Measurements from ENCODE around the gene BFSP1.

The BFSP1 gene

GRCh38 chr20:17470973-17471372 is 60.2 kb downstream of the BFSP1 start:
- DNase-seq (ENCODE audit: low read depth in 1 of 2, low spot score in 1 of 2), result no peak
- no peak overlapping the region for H3K4me3 ChIP-seq (replicated peaks; ENCODE audit: insufficient read depth, low read length)
- H3K27me3 ChIP-seq (ENCODE audit: insufficient read depth, poor library complexity, severe bottlenecking), result no peaks in the 10 kb centered on the region
- TF ChIP-seq GABPA (IDR thresholded peaks at IDR 0.05; ENCODE audit: low read depth) (no peak), SPI1 (IDR thresholded peaks at IDR 0.05; ENCODE audit: borderline replicate concordance, low read depth) (no peak), POLR2AphosphoS5 (IDR thresholded peaks at IDR 0.05; ENCODE audit: low read depth) (no peak), REST (IDR thresholded peaks at IDR 0.05; ENCODE audit: insufficient replicate concordance, low read depth) (no peak), CTCF (IDR thresholded peaks at IDR 0.05; ENCODE audit: insufficient read depth, low read length) (no peak)
- no peak overlapping the region for H3K27ac ChIP-seq (replicated peaks)

GRCh38 chr20:17470521-17470920 is 60.7 kb downstream of the BFSP1 start:
- TF ChIP-seq POLR2AphosphoS5 (IDR thresholded peaks at IDR 0.05; ENCODE audit: low read depth) (no peak), CTCF (IDR thresholded peaks at IDR 0.05; ENCODE audit: insufficient read depth, low read length) (no peak), SPI1 (IDR thresholded peaks at IDR 0.05; ENCODE audit: borderline replicate concordance, low read depth) (no peak), GABPA (IDR thresholded peaks at IDR 0.05; ENCODE audit: low read depth) (no peak), REST (IDR thresholded peaks at IDR 0.05; ENCODE audit: insufficient replicate concordance, low read depth) (no peak)
- H3K27me3 ChIP-seq (ENCODE audit: insufficient read depth, poor library complexity, severe bottlenecking), result no peaks in the 10 kb centered on the region

GRCh38 chr20:17469246-17470030 is 61.7 kb downstream of the BFSP1 start:
- no peak overlapping the region for H3K4me3 ChIP-seq (replicated peaks; ENCODE audit: insufficient read depth, low read length)
- H3K27me3 ChIP-seq (ENCODE audit: insufficient read depth, poor library complexity, severe bottlenecking), result no peaks in the 10 kb centered on the region
- no peak for DNase-seq (ENCODE audit: low read depth in 1 of 2, low spot score in 1 of 2)
- TF ChIP-seq REST (IDR thresholded peaks at IDR 0.05; ENCODE audit: insufficient replicate concordance, low read depth) (no peak), GABPA (IDR thresholded peaks at IDR 0.05; ENCODE audit: low read depth) (no peak), SPI1 (IDR thresholded peaks at IDR 0.05; ENCODE audit: borderline replicate concordance, low read depth) (no peak), CTCF (IDR thresholded peaks at IDR 0.05; ENCODE audit: insufficient read depth, low read length) (no peak), POLR2AphosphoS5 (IDR thresholded peaks at IDR 0.05; ENCODE audit: low read depth) (no peak)
- H3K27ac ChIP-seq (replicated peaks), result no peak overlapping the region

More at GRCh38 chr20:17470521-17470920, 60.7 kb downstream of the BFSP1 start:
- Histone ChIP-seq H3K4me3 (replicated peaks; ENCODE audit: insufficient read depth, low read length) (no peak overlapping the region), H3K27ac (replicated peaks) (no peak overlapping the region)
- DNase-seq (ENCODE audit: low read depth in 1 of 2, low spot score in 1 of 2), result no peak

All from HL-60 (cell line).